Hematopoietic multipotent progenitor cell (in vitro differentiated cells): ENCODE data around the gene HCFC2. TPM values are rescaled to one million over a fixed set of nuclear protein-coding genes. Genes with fewer than 3 reads are reported as not detected.

Experiments used
- DNase-seq, 3 donors: peaks; one replicate each; pipeline ENCODE4 v3.0.0-alpha.2; 2011 to 2015; ENCODE audit warnings: low read depth in 2 of 3, low spot score in 2 of 3
- total RNA-seq: library from RNA; depleted of rRNA; stranded (reverse); fragments of >200 nt; gene quantifications from one replicate; pipeline ENCODE4 v1.2.3, GENCODE V29; 2012

HCFC2 gene
- total RNA-seq, 1 donor = 5.9 TPM

- DNase-seq = no peak
Observed at GRCh38 chr12:104056419-104056972, 7.8 kb upstream of the HCFC2 start.

- peak in 2 of 3 donors; percentile 16 to 53 for DNase-seq
Observed at GRCh38 chr12:104057771-104058197, 6.5 kb upstream of the HCFC2 start.

DNA sequence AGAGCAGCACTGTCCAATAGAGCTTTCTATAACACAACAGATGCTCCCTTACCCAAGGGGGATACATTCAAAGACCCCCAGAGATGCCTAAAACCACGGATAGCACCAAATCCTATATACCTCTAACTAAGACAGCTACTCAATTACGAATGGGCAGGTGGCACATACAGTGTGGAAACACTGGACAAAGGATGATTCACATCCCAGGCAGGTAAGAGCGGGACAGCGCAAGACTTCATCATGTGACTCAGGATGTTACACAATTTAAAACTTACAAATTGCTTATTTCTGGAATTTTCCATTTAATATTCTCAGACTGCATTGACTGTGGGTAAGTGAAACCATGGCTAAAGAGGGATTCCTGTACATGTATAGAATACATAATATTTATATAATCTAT, 5.5 kb upstream of the HCFC2 start:
- DNase-seq = no peak

DNA sequence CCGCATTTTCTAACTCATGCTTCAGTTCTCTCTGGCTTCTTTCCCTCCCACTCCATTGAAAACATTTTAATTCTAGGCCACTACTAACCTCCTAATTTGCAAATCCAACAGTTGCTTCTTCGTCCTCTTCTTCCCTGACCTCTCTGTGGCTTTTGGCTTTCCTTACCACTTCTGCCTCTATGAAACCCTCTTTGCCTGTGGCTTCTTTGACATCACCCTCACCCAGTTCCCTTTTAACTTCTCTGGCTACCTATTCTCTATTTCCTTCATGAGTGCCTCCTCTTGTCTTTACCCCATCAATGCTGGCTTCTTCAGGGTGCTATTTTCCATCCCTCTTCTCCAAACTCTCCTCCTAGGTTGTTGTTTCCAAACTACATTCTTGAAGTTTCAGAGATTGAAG, 4.4 kb upstream of the HCFC2 start:
- DNase-seq = no peak

DNA sequence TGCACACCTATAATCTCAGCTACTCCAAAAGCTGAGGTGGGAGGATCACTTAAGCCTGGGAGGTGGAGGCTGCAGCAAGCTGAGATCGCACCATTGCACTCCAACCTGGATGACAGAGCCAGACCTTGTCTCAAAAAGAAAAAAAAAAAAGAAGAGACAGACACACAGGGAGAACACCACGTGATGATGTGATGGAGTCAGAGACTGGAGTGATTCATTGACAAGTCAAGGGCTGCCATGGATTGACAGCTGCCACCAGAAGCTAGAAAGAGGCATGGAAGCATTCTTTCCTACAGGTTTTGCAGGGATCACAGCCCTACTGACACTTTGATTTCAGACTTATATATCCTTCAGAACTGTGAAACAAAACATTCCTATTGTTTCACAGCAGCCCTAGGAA, 3.5 kb upstream of the HCFC2 start:
- DNase-seq = no peak

DNA sequence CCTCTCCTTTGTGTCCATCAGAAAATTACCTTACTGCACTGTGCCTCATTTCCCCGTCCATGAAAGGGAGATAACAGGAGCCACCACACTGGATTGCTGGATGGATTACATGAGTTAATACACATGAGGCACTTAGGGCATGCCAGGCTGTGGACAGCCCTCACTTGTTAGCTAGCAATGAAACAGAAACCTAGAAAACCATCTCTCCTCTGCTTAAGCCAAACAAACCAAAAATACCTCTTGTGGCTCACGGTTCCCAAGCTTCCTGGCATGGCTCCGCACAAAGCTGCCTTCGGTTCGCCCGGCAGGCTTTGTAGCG, 660 bp upstream of the HCFC2 start:
- peak in 1 of 3 donors; percentile 32 for DNase-seq

DNA sequence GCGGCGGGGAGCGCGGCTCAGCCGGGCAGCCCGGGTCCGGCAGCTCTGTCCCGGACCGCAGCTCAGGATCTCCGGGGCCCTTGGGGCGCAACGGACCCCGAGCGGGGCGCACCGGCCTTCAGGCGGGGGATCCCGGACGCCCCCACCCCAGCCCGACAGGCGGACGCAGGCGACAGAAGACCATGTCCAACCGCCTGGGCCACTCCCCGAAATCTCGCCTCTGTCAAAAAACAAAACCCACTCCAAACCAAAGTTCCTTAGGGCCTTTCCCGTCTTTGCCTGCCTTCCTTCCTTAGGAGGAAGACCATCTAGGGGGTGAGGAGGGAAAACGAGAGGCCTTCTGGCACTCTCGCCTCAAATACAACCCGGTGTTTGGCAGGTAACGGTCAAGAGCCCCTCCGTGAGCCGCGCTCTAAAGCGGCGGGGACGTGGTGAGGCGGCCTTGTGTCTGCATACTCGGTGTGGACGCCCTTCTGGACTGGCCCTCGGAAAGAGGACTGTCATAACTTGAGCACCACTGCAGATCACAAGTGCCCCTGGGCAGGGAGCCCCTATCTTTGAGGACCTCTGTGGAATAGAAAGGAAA, 604 bp downstream of the HCFC2 start:
- peak in 1 of 3 donors; percentile 5 for DNase-seq

DNA sequence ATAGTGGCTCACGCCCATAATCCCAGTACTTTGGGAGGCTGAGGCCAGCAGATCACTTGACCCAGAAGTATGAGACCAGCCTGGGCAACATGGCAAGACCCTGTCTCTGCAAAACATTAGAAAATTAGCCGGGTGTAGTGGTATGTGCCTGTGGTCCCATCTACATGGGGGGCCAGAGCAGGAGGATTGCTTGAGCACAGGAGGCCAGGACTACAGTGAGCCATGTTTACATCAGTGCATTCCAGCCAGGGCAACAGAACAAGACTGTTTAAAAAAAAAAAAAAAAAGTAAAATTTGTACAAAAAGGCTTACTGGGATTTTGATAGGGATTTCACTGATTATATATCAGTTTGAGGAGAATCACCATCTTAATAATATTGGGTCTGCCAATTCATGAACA, 7.8 kb downstream of the HCFC2 start:
- DNase-seq = no peak

GRCh38 chr12:104073699-104074098, 9.4 kb downstream of the HCFC2 start:
- DNase-seq = no peak

- no peak for DNase-seq
Observed at GRCh38 chr12:104079024-104079423, 14.7 kb downstream of the HCFC2 start.

- DNase-seq = no peak
Observed at GRCh38 chr12:104080764-104081163, 16.4 kb downstream of the HCFC2 start.

DNA sequence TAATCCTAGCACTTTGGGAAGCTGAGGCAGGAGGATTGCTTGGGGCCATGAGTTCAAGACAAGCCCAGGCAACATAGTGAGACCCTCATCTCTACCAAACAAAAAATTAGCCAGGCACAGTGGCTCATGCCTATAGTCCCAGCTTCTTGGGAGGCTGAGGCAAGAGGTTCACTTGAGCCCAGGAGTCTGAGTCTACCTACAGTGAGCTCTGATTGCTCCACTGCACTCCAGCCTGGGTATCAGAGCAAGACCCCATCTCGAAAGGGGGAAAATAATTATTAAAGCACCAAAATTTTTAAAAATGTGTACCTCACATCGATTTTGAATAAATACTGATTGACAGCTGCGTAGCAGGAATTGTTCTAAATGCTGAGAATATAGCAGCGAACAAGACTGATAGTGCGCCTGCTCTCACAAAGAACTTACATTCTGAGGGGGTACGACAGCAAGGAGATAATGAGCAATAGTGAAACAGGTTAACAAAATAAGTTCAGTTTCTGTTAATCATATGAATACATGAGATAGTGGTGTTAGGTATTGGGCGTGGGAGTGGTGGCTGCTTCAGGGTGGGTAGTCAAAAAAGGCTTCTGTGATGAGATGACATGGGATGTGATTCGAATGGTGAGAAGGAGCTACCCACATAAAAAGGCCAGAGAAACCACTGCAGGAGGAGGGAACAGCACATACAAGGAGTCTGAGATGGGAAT, 19.6 kb downstream of the HCFC2 start:
- no peak for DNase-seq

DNA sequence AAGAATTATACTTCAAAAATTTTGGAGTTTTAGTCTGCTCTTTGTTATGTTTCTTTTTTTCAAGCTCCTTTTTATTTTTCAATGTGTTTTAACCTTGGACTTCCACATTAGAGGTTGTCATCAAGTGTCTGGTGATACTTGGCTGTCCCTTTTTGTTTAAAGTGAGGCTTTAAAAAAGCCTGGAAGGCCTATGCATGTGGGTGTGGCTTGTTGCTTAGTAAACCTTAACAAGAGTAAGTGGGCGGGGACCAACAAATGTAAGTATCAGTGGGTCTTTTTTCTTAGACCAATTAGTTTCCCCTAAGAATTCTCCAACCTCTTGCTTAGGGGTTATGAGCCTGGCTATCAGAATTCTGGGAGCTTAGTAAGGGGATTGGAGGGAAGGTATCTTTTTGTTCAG, 26.4 kb downstream of the HCFC2 start:
- DNase-seq = no peak

- no peak for DNase-seq
Observed at GRCh38 chr12:104091136-104091535, 26.8 kb downstream of the HCFC2 start.

DNA sequence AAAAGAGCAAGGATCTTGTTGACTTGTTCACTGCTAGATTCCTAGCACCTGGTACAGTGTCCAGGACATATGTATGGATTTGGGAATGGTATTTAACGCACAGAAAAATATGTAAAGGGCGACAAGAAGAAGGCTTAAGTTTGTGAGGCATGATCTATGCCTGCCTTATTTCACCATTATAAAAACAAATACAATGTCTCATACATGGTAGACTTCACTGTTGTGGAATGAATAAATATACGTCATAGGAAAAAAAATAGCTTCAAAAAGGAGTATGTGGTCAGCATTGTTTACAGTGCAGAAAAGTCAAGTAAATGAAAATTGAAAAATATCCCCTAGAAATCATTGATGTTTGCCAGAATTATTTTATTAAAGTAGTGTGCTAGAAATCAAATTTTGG, 30.0 kb downstream of the HCFC2 start:
- DNase-seq = no peak

- no peak for DNase-seq
Observed at GRCh38 chr12:104095289-104095688, 31.0 kb downstream of the HCFC2 start.

GRCh38 chr12:104097954-104098353, 33.6 kb downstream of the HCFC2 start:
- DNase-seq = no peak

GRCh38 chr12:104105461-104105860, 41.1 kb downstream of the HCFC2 start:
- DNase-seq = no peak

- DNase-seq = no peak
Observed at GRCh38 chr12:104106965-104107364, 42.6 kb downstream of the HCFC2 start.

DNA sequence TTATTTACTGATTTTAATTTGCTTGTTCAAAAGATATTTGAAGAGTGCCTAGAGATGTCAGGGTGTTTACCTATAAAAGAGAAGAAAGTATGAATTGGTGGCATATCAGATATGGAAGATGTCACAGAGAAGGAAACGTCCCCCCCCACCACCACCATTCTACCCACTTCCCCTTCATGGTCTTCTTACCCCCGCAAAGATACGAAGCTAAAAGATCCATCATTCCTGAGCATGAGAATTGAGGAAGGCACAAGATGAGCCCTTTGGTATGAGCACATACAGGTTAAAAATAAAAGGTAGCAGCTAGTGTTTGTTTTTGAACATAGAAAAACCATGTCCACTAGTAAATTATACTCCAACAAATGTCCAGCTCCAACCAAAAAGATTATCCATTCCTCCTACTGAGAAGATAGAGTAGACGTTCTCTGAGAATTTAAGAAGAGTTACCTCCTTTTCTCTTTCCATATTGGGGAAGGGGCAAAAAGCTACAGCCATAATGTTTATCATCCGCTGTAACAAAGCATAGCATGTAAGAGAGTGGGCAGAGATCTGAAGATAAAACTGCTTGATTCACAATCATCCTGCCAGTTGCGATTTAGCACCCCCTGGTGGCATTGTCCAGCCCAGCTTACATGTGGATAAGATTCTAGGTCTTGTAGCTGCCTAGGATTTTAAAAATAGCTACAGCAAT, 44.6 kb downstream of the HCFC2 start:
- DNase-seq = peak; percentile 57 to 92 (median 84)

GRCh38 chr12:104109446-104110271, 45.3 kb downstream of the HCFC2 start:
- no peak for DNase-seq
